ENCODE data around the gene OR2J2. TPM values are rescaled to one million over a fixed set of nuclear protein-coding genes. Genes with fewer than 3 reads are reported as not detected.
"Not testable (repeated sequence)": the region's sequence is repeated elsewhere in the genome, so short reads cannot be mapped to it uniquely, and the experiment has no call there.

OR2J2 gene
- total RNA-seq, 3 donors from 2014 or later (not counting 1 experiment from before 2014, with no cell fraction given): not detected

DNA sequence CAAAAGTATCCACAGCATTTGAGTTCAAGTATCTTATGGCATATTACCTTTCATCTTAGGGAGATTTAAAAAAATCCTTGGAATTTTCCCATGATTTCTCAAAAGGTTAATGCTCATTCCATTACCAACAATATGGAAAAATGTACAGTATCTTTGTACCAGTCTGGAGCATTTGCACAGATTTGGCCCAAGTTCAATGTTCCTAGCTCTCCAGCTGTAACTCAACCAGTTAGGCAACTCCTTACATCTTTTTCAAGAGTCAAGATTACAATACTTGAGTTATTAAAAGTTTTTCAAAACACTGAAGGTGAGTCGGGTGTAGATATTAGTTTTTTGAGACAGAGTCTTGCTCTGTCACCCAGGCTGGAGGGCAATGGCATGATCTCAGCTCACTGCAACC lies 1.0 kb downstream of the OR2J2 start:
- no peak overlapping the region for H3K4me3 Mint-ChIP-seq
- no peak overlapping the region for H3K27ac Mint-ChIP-seq
- TF ChIP-seq, protein P1, sequence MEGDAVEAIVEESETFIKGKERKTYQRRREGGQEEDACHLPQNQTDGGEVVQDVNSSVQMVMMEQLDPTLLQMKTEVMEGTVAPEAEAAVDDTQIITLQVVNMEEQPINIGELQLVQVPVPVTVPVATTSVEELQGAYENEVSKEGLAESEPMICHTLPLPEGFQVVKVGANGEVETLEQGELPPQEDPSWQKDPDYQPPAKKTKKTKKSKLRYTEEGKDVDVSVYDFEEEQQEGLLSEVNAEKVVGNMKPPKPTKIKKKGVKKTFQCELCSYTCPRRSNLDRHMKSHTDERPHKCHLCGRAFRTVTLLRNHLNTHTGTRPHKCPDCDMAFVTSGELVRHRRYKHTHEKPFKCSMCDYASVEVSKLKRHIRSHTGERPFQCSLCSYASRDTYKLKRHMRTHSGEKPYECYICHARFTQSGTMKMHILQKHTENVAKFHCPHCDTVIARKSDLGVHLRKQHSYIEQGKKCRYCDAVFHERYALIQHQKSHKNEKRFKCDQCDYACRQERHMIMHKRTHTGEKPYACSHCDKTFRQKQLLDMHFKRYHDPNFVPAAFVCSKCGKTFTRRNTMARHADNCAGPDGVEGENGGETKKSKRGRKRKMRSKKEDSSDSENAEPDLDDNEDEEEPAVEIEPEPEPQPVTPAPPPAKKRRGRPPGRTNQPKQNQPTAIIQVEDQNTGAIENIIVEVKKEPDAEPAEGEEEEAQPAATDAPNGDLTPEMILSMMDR (IDR thresholded peaks at IDR 0.05): no peak
- H3K4me1 Mint-ChIP-seq: no peaks in the 10 kb centered on the region
- H3K9me3 Mint-ChIP-seq: peaks cover 0 to 2% of the 10 kb centered on the region in 2 donors
- no peaks in the 10 kb centered on the region for H3K36me3 Mint-ChIP-seq
- Histone ChIP-seq H3K9me3 (ENCODE audit: control insufficient read depth, insufficient read depth, low read length) (no peaks in the 10 kb centered on the region), H3K36me3 (ENCODE audit: control insufficient read depth, insufficient read depth, low read length) (no peaks in the 10 kb centered on the region), H3K4me3 (ENCODE audit: low read length) (no peak overlapping the region), H3K27me3 (ENCODE audit: control insufficient read depth, insufficient read depth, low read length) (no peaks in the 10 kb centered on the region), H3K4me1 (ENCODE audit: control insufficient read depth, insufficient read depth, low read length) (no peaks in the 10 kb centered on the region), H3K27ac (ENCODE audit: low read length) (no peak overlapping the region)
- 75% methylated on average over 1 of the region's 1 CpG for WGBS (ENCODE audit: insufficient coverage)
- intact Hi-C loops (cut with micrococcal nuclease): no loop called here
- H3K27me3 Mint-ChIP-seq (ENCODE audit: low read depth in 2 of 2): peaks cover 12 to 25% of the 10 kb centered on the region in 2 donors
- ATAC-seq: no peak
- no peak for DNase-seq

DNA sequence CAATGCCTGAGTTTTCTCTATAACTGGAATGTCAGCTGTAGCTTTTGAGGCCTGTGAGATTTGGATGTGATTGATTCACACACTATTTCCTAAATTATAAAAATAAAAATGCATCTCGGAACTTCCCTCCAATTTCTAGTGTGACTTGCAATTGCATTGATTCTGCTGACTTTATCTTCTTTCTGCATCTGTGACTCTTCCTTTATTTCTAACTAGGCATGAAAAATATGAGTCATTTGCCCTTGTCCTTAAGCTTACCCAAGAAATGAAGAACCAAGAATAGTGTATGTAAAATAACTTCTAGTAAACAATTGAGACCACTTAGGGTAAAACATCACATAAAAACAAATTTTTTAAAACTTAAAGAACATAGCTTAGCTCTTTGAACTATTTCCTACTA lies 12.9 kb downstream of the OR2J2 start:
- no peak for ATAC-seq
- Histone ChIP-seq H3K4me3 (ENCODE audit: low read length) (no peak overlapping the region), H3K27me3 (ENCODE audit: control insufficient read depth, insufficient read depth, low read length) (no peaks in the 10 kb centered on the region), H3K9me3 (ENCODE audit: control insufficient read depth, insufficient read depth, low read length) (no peaks in the 10 kb centered on the region), H3K36me3 (ENCODE audit: control insufficient read depth, insufficient read depth, low read length) (no peaks in the 10 kb centered on the region), H3K4me1 (ENCODE audit: control insufficient read depth, insufficient read depth, low read length) (no peaks in the 10 kb centered on the region), H3K27ac (ENCODE audit: low read length) (no peak overlapping the region)
- 0% methylated on average over 1 of the region's 1 CpG for WGBS (ENCODE audit: insufficient coverage)
- no peak for DNase-seq
- Mint-ChIP-seq H3K27ac (no peak overlapping the region), H3K27me3 (ENCODE audit: low read depth in 2 of 2) (peaks cover 8 to 14% of the 10 kb centered on the region in 2 donors), H3K9me3 (peaks cover 0 to 6% of the 10 kb centered on the region in 2 donors), H3K4me1 (no peaks in the 10 kb centered on the region), H3K4me3 (no peak overlapping the region), H3K36me3 (no peaks in the 10 kb centered on the region)
- TF ChIP-seq, protein P1 (IDR thresholded peaks at IDR 0.05): no peak
- intact Hi-C loops (cut with micrococcal nuclease): no loop called here

DNA sequence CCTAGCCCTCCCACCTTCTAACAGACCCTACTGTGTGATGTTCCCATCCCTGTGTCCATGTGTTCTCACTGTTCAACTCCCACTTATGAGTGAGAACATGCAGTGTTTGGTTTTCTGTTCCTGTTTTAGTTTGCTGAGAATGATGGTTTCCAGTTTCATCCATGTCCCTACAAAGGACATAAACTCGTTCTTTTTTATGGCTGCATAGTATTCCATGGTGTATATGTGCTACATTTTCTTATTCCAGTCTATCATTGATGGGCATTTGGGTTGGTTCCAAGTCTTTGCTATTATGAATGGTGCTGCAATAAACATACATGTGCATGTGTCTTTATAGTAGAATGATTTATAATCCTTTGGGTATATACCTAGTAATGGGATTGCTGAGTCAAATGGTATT lies 18.0 kb downstream of the OR2J2 start:
- H3K36me3 Mint-ChIP-seq; intact Hi-C loops (cut with micrococcal nuclease); H3K27ac Mint-ChIP-seq; H3K27ac ChIP-seq (ENCODE audit: low read length); H3K36me3 ChIP-seq (ENCODE audit: control insufficient read depth, insufficient read depth, low read length); H3K9me3 ChIP-seq (ENCODE audit: control insufficient read depth, insufficient read depth, low read length); H3K4me1 Mint-ChIP-seq; H3K4me3 Mint-ChIP-seq; H3K27me3 ChIP-seq (ENCODE audit: control insufficient read depth, insufficient read depth, low read length); DNase-seq; H3K9me3 Mint-ChIP-seq; H3K4me3 ChIP-seq (ENCODE audit: low read length); H3K4me1 ChIP-seq (ENCODE audit: control insufficient read depth, insufficient read depth, low read length); ATAC-seq: not testable (repeated sequence)
- WGBS (ENCODE audit: insufficient coverage): 50% methylated on average over 1 of the region's 1 CpG
- peaks cover 13 to 30% of the 10 kb centered on the region in 2 donors for H3K27me3 Mint-ChIP-seq (ENCODE audit: low read depth in 2 of 2)

DNA sequence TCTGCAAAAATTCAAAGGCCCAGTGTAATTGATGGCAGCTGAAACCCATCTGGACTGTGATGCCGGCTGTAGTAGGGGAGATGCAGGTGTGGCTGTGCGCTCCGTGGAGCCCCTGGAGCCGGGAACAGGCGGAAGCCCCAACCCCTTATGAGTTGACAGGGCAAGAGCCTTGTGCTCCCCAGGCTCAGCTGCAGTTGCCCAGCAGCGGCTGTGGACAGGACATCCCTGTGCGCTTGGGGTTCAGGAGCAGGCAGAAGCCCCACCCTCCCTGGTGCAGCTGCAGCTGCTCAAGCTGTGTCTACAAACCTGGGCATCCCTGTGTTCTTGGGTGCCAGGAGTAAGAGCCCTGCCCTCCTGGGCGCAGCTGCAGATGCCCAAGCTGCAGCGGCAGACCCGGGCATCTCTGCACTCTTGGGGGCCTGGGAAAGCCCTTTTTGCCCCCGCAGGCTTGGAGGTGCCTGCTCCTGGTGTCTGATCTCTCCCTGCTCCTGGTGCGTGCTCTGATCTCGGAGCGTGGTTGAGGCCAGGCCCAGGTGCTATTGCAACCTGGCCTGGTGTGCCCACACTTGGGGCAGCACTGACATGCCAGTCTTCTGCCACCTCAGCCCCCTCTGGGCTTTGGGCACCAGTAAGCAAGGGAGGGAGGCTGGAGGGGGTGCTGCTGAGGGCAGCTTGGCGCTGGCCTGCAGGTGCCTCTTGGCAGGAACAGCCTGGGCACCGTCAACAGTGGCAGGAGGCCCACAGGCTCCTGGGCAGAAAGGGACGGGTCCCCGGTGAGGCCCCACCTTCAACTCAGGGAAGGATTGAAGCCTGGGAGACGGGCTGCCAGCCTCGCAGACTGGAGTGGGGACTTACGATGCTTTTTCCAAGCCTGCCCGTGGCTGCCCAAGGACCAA lies 30.3 kb downstream of the OR2J2 start:
- TF ChIP-seq, protein P1 (IDR thresholded peaks at IDR 0.05): no peak
- H3K4me3 Mint-ChIP-seq: no peak overlapping the region
- ATAC-seq: no peak

More for the DNA sequence above, 30.3 kb downstream of the OR2J2 start:
- intact Hi-C loops (cut with micrococcal nuclease): no loop called here
- Mint-ChIP-seq H3K4me1 (no peaks in the 10 kb centered on the region), H3K36me3 (no peaks in the 10 kb centered on the region), H3K27ac (no peak overlapping the region), H3K27me3 (ENCODE audit: low read depth in 2 of 2) (peaks cover 0 to 31% of the 10 kb centered on the region in 2 donors), H3K9me3 (no peaks in the 10 kb centered on the region)
- Histone ChIP-seq H3K9me3 (ENCODE audit: control insufficient read depth, insufficient read depth, low read length) (no peaks in the 10 kb centered on the region), H3K27me3 (ENCODE audit: control insufficient read depth, insufficient read depth, low read length) (no peaks in the 10 kb centered on the region), H3K27ac (ENCODE audit: low read length) (no peak overlapping the region), H3K36me3 (ENCODE audit: control insufficient read depth, insufficient read depth, low read length) (no peaks in the 10 kb centered on the region), H3K4me1 (ENCODE audit: control insufficient read depth, insufficient read depth, low read length) (no peaks in the 10 kb centered on the region), H3K4me3 (ENCODE audit: low read length) (no peak overlapping the region)
- no peak for DNase-seq
- 89% methylated on average over 22 of the region's 22 CpGs for WGBS (ENCODE audit: insufficient coverage)

Data from natural killer cell (primary cell).